ENCODE data around the gene MYO7B. TPM values are rescaled to one million over a fixed set of nuclear protein-coding genes. Genes with fewer than 3 reads are reported as not detected.
A peak's percentile ranks its signal among the peaks of the same experiment; 100 is the strongest.

Gene MYO7B
- total RNA-seq, 4 donors from 2014 or later: 214 to 1,039 (median 594) TPM

- DNase-seq: no peak
- H3K36me3 ChIP-seq: peaks cover 0 to 71% (median 0%) of the 10 kb centered on the region in 3 donors
- H3K27ac ChIP-seq: no peak overlapping the region
- no peak overlapping the region for H3K4me3 ChIP-seq
- H3K4me1 ChIP-seq: peaks cover 0 to 13% (median 5%) of the 10 kb centered on the region in 4 donors
- TF ChIP-seq POLR2A (IDR thresholded peaks at IDR 0.05) (no peak), CTCF (IDR thresholded peaks at IDR 0.05) (no peak)
- no peaks in the 10 kb centered on the region for H3K9me3 ChIP-seq
- H3K27me3 ChIP-seq: no peaks in the 10 kb centered on the region
These were observed 41.7 kb downstream of the MYO7B start for GRCh38 chr2:127577208-127577475.

DNA sequence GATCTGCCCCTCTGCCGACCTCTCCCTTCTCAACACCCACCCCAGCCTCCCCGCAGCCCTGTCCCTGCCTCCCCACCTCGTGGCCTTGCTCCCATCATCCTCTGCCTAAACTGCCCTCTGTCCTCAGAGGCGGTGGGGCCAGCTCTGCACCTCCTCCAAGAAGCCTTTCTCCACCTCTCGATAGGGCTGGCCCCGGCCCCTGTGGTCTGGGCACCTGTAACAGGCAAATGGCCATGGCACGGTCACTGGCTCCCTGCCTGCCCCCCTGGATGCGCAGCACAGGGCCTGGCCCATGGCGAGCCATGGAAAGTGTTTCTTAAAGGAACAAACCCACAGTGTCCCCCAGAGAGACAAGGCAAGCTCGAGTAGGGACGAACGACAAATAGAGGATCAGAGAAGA lies 42.0 kb downstream of the MYO7B start:
- H3K27me3 ChIP-seq: no peaks in the 10 kb centered on the region
- peak in 2 of 3 donors; percentile 3 to 42 for DNase-seq
- peaks cover 0 to 74% (median 0%) of the 10 kb centered on the region in 3 donors for H3K36me3 ChIP-seq

DNA sequence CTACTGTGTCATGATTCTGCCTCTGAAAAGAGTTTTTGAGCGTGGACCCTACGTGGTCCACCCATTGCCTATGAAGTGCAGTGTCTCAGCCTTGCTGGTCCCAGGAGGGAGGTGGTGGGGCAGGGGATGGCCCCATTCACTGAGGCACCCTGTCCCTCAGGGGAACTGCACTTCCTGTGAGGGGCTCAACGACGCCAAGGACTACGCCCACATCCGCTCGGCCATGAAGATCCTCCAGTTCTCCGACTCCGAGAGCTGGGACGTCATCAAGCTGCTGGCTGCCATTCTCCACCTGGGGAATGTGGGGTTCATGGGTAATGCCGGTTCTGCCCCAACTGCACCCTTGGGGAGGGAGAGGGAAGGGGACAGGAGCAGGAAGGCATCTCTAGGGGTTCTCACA lies 42.5 kb downstream of the MYO7B start:
- no peak overlapping the region for H3K27ac ChIP-seq
- TF ChIP-seq POLR2A (IDR thresholded peaks at IDR 0.05): no peak
- no peak for TF ChIP-seq CTCF (IDR thresholded peaks at IDR 0.05)
- no peaks in the 10 kb centered on the region for H3K9me3 ChIP-seq
- H3K27me3 ChIP-seq: no peaks in the 10 kb centered on the region
- DNase-seq: peak in 2 of 3 donors; percentile 56 to 63
- no peak overlapping the region for H3K4me3 ChIP-seq
- H3K4me1 ChIP-seq: peaks cover 0 to 13% (median 5%) of the 10 kb centered on the region in 4 donors
- H3K36me3 ChIP-seq: peaks cover 0 to 71% (median 0%) of the 10 kb centered on the region in 3 donors

More for the DNA sequence above, 42.0 kb downstream of the MYO7B start:
- TF ChIP-seq CTCF (IDR thresholded peaks at IDR 0.05): no peak
- no peak for TF ChIP-seq POLR2A (IDR thresholded peaks at IDR 0.05)
- no peaks in the 10 kb centered on the region for H3K9me3 ChIP-seq
- H3K27ac ChIP-seq: no peak overlapping the region
- H3K4me1 ChIP-seq: peaks cover 0 to 13% (median 5%) of the 10 kb centered on the region in 4 donors
- H3K4me3 ChIP-seq: no peak overlapping the region

- Histone ChIP-seq H3K4me1 (peaks cover 0 to 13% (median 5%) of the 10 kb centered on the region in 4 donors), H3K4me3 (no peak overlapping the region), H3K36me3 (peaks cover 0 to 72% (median 0%) of the 10 kb centered on the region in 3 donors), H3K27me3 (no peaks in the 10 kb centered on the region), H3K9me3 (no peaks in the 10 kb centered on the region), H3K27ac (no peak overlapping the region)
- TF ChIP-seq POLR2A (IDR thresholded peaks at IDR 0.05) (no peak), CTCF (IDR thresholded peaks at IDR 0.05) (no peak)
- DNase-seq: peak in 2 of 3 donors; percentile 14 to 28
These were observed 42.9 kb downstream of the MYO7B start for GRCh38 chr2:127578411-127578810.

- no peak overlapping the region for H3K27ac ChIP-seq
- H3K4me3 ChIP-seq: no peak overlapping the region
- H3K36me3 ChIP-seq: peaks cover 0 to 73% (median 0%) of the 10 kb centered on the region in 3 donors
- H3K4me1 ChIP-seq: peaks cover 0 to 13% (median 5%) of the 10 kb centered on the region in 4 donors
- TF ChIP-seq POLR2A (IDR thresholded peaks at IDR 0.05) (no peak), CTCF (IDR thresholded peaks at IDR 0.05) (no peak)
- peak; percentile 14 to 36 (median 36) for DNase-seq
- no peaks in the 10 kb centered on the region for H3K27me3 ChIP-seq
- no peaks in the 10 kb centered on the region for H3K9me3 ChIP-seq
These were observed 43.7 kb downstream of the MYO7B start for GRCh38 chr2:127579231-127579630.

All from Peyer's patch (tissue), 4 donors.